Esophagus squamous epithelium (tissue), 5 donors: ENCODE measurements around the gene EIF3I. TPM values are rescaled to one million over a fixed set of nuclear protein-coding genes. Genes with fewer than 3 reads are reported as not detected.

Experiments
- DNase-seq: peaks from one replicate; lab custom pipeline; 2025; lab: John Stamatoyannopoulos, UW
- H3K27ac ChIP-seq, 4 donors: fragments of 200-600 bp; sonication (generic); one replicate each; pipeline ENCODE4 v1.5.1; 2016 to 2019; ENCODE audit warnings: mild to moderate bottlenecking in 1 of 4
- H3K27me3 ChIP-seq, 4 donors: fragments of 200-600 bp; sonication (generic); 1 replicate in 3 of 4; 2 replicates in 1 of 4; pipeline versions ENCODE4 v1.5.1 to v1.6.0; 2017 to 2021; ENCODE audit warnings: antibody characterized with exemption in 1 of 4
- H3K36me3 ChIP-seq, 3 donors: fragments of 200-600 bp; sonication (generic); one replicate each; pipeline ENCODE4 v1.5.1; 2016 to 2019
- H3K4me1 ChIP-seq, 3 donors: fragments of 200-600 bp; sonication (generic); one replicate each; pipeline ENCODE4 v1.5.1; 2017 to 2019
- H3K4me3 ChIP-seq, 4 donors: fragments of 200-600 bp; sonication (generic); 1 replicate in 3 of 4; 2 replicates in 1 of 4; pipeline ENCODE4 v1.5.1; 2016 to 2019; ENCODE audit warnings: mild to moderate bottlenecking in 2 of 4, moderate library complexity in 1 of 4
- H3K9me3 ChIP-seq, 3 donors: fragments of 200-600 bp; sonication (generic); one replicate each; pipeline ENCODE4 v1.5.1; 2016 to 2019
- POLR2A ChIP-seq, 4 donors: fragments of 450-650 bp; IDR thresholded peaks; one replicate each; pipeline ENCODE4 v1.6.1; 2017; ENCODE audit warnings: antibody characterized with exemption in 4 of 4, mild to moderate bottlenecking in 4 of 4, moderate library complexity in 3 of 4
- WGBS, 2 donors: methylation state at CpG; one replicate each; pipeline ENCODE4 v1.1.5; 2018; 5-methylcytosine and 5-hydroxymethylcytosine counted together
- intact Hi-C: fragments of 100-400 bp; cut with DNase I; formaldehyde crosslinking; loops from one replicate; pipeline ENCODE4 v1.15.0; 2022
- total RNA-seq, 4 donors: library from RNA; depleted of rRNA; stranded (reverse); fragments of >200 nt; gene quantifications; one replicate each; pipeline ENCODE4 v1.1.0, GENCODE V29; 2016
- TF ChIP-seq, protein P1 (sequence below), 6 experiments: fragments of 450-650 bp in 4 of 6; fragments of 200-600 bp in 2 of 6; sonication (generic) in 2 of 6; IDR thresholded peaks; one replicate each; pipeline ENCODE4 v1.5.1; 2016 to 2019; ENCODE audit warnings: antibody characterized with exemption in 6 of 6, mild to moderate bottlenecking in 4 of 6, moderate library complexity in 4 of 6
- donor health status: DM: yes; HTN: yes; CAD: no.

Gene EIF3I
- 100 to 1,000 TPM; 143 to 220 (median 202) TPM for total RNA-seq

DNA sequence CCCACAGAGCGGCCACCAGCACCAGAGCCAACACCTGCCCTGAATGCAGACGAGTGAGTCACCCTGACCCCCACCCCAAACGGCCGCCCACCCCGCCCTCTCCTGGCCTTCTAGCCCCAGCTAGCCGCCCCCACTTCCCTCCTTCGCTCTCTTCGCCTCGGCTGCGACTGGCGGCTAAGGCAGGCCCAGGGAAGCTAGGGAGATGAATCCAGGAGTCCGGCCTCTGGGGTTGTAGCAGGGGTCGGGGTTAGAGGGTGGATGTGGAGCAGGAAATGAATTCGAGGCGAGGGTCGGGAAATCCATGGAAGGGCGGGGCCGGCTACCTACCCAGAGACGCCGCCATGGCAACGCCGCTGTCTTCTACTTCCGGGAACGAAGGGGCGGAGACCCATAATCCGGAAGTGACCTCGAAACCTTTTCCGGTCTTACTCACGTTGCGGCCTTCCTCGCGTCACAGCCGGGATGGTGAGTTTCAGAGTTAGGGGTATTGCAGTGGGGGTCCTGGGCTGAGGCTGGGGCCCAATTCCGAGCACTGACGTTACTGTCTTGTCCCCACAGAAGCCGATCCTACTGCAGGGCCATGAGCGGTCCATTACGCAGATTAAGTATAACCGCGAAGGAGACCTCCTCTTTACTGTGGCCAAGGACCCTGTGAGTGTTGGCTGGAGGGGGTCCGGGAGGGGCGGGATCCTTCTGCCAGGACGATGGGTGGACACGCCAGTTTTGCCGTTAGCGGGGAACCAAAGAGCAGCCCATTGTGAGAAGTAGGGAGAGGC lies at the start of gene EIF3I, which contains the start of gene TMEM234:
EIF3I (plus strand) TSS at position 428 of the 776 bp plus-strand sequence; CDS start at position 463, 35 bp downstream.
TMEM234 (minus strand) TSS at position 374 of the 776 bp plus-strand sequence; CDS start at position 343, 31 bp downstream.
- WGBS, 2 donors = 0% methylated on average over 9 to 10 of the region's 46 CpGs
- Histone ChIP-seq H3K27me3 (no peaks in the 10 kb centered on the region), H3K4me1 (peaks cover 22 to 46% (median 24%) of the 10 kb centered on the region in 3 donors), H3K27ac (peak within 1 kb of the TSS; percentile 93 to 96 (median 94)), H3K4me3 (peak within 1 kb of the TSS; percentile 65 to 99 (median 82)), H3K9me3 (no peaks in the 10 kb centered on the region), H3K36me3 (peaks cover 0 to 72% (median 11%) of the 10 kb centered on the region in 3 donors)
- peak; percentile 64 for DNase-seq
- intact Hi-C loops = no loop called here
- peak in 3 of 4 donors; percentile 30 to 76 (median 54) for TF ChIP-seq POLR2A (IDR thresholded peaks at IDR 0.05)
- TF ChIP-seq, protein P1, sequence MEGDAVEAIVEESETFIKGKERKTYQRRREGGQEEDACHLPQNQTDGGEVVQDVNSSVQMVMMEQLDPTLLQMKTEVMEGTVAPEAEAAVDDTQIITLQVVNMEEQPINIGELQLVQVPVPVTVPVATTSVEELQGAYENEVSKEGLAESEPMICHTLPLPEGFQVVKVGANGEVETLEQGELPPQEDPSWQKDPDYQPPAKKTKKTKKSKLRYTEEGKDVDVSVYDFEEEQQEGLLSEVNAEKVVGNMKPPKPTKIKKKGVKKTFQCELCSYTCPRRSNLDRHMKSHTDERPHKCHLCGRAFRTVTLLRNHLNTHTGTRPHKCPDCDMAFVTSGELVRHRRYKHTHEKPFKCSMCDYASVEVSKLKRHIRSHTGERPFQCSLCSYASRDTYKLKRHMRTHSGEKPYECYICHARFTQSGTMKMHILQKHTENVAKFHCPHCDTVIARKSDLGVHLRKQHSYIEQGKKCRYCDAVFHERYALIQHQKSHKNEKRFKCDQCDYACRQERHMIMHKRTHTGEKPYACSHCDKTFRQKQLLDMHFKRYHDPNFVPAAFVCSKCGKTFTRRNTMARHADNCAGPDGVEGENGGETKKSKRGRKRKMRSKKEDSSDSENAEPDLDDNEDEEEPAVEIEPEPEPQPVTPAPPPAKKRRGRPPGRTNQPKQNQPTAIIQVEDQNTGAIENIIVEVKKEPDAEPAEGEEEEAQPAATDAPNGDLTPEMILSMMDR (IDR thresholded peaks at IDR 0.05) = peak in 1 of 6 experiments; percentile 8

DNA sequence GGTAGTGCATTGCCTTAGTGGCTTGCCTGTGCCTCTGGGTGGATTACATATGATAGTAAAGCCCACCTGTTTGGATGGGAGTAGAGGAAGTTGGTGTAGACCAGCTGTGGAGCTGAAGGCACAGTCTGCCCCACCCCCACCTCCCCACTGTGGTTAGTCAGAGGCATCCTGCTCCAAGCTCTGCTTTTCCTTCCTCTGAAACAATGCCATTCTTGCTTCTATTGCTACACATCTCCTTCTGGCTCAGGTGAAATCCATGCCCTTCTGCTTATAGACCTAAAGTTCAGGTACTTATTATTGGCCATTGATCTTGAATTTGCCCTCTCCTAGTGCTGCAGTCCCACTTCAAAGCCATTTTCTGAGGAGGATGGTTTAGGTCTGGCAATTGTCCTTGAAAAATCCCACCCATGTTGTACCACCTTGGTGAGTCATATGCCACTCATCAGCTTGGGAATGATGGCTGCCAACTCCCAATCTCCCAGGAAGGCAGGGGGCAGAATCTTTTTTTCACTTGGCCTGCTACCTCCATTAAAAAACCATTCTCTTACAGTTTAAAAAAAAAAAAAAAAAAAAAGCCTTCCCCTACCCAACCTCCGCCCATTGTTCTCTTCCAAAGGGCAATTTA lies 49.5 kb upstream of the EIF3I start:
- intact Hi-C loops = no loop called here
- TF ChIP-seq POLR2A (IDR thresholded peaks at IDR 0.05) = no peak
- TF ChIP-seq, protein P1 (IDR thresholded peaks at IDR 0.05) = no peak
- Histone ChIP-seq H3K4me1 (no peaks in the 10 kb centered on the region), H3K36me3 (peaks cover 12 to 77% (median 32%) of the 10 kb centered on the region in 3 donors), H3K27ac (no peak overlapping the region), H3K9me3 (no peaks in the 10 kb centered on the region), H3K4me3 (no peak overlapping the region), H3K27me3 (no peaks in the 10 kb centered on the region)
- no peak for DNase-seq
- 75 to 88% methylated on average over 1 of the region's 1 CpG for WGBS, 2 donors

DNA sequence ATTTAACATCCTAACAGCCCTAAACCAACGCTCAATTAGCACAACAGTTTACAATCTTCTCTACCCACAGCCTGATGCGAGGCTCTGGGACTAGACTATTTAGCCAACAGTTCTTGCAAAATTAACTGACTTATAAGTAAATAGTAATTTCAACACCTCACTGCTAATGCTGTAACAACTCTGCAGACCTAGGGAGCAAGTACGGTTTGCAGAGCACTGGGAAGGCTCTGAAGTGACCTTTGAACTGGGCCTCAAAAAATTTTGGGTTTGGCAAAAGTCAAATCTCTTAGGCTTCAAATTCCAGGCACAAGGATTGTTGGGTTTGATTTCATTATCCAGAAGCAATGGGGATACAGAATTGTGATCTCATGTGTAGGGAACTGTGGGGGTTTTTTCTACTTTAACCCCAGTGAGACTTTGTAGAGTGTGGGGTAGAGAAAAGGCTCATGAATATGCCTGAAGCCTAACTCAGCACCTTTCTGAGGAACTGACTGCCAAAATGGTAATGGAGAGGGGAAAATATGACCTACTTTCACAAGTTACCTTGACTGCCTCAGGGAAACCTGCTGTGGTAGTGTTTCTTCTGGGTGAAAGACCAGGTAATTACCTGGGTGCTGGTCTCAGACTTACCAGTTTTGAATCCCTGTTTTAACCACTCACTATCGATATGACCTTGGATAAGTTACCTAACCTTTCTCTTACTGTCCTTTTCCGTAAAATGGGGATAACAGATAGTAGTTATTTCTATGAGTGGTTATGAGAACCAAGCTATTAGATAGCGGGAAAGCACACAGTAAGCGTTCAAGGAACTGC lies 43.6 kb upstream of the EIF3I start:
- H3K4me1 ChIP-seq = peaks cover 16 to 46% (median 34%) of the 10 kb centered on the region in 3 donors
- H3K4me3 ChIP-seq = peak overlapping the region; percentile 45 to 81 (median 70)
- TF ChIP-seq POLR2A (IDR thresholded peaks at IDR 0.05) = no peak
- TF ChIP-seq, protein P1 (IDR thresholded peaks at IDR 0.05) = no peak
- H3K9me3 ChIP-seq = no peaks in the 10 kb centered on the region
- WGBS, 2 donors = 75 to 83% methylated on average over 7 of the region's 7 CpGs
- no peak for DNase-seq
- peaks cover 0 to 42% (median 0%) of the 10 kb centered on the region in 3 donors for H3K36me3 ChIP-seq
- intact Hi-C loops = no loop called here
- no peaks in the 10 kb centered on the region for H3K27me3 ChIP-seq
- peak overlapping the region; percentile 87 to 98 (median 96) for H3K27ac ChIP-seq

DNA sequence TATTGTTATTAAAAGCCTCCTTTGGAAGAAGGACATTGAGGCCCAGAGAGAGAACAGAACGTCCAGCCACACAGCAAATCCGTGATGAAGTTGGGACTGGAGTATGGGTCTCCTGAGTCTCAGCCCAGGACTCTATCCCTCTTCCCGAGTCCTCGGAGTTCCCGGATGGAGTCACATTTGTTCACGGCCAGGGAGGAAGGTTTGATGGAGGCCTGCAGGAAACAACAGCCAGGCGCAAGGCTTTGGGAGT lies 43.1 kb upstream of the EIF3I start:
- 12 to 16% methylated on average over 6 to 7 of the region's 7 CpGs for WGBS, 2 donors
- DNase-seq = no peak
- Histone ChIP-seq H3K4me3 (peak overlapping the region; percentile 45 to 81 (median 70)), H3K27me3 (no peaks in the 10 kb centered on the region), H3K27ac (peak overlapping the region; percentile 87 to 98 (median 96)), H3K4me1 (peaks cover 16 to 51% (median 39%) of the 10 kb centered on the region in 3 donors), H3K9me3 (no peaks in the 10 kb centered on the region), H3K36me3 (peaks cover 0 to 42% (median 5%) of the 10 kb centered on the region in 3 donors)
- no peak for TF ChIP-seq POLR2A (IDR thresholded peaks at IDR 0.05)
- TF ChIP-seq, protein P1 (IDR thresholded peaks at IDR 0.05) = no peak
- intact Hi-C loops = no loop called here
